HG03354 (cell line): Measurements from ENCODE around the gene OPN1MW2.
A peak's percentile ranks its signal among the peaks of the same experiment; 100 is the strongest.
"Not testable (repeated sequence)": the region's sequence is repeated elsewhere in the genome, so short reads cannot be mapped to it uniquely, and the experiment has no call there.

Source experiments
- ATAC-seq: cut with Tn5 transposase; IDR thresholded peaks from one replicate; pipeline ENCODE4 v1.9.1; 2021; ENCODE audit warnings: mild to moderate bottlenecking; ENCODE audit not compliant: unreplicated experiment, poor library complexity, severe bottlenecking

The OPN1MW2 gene

DNA sequence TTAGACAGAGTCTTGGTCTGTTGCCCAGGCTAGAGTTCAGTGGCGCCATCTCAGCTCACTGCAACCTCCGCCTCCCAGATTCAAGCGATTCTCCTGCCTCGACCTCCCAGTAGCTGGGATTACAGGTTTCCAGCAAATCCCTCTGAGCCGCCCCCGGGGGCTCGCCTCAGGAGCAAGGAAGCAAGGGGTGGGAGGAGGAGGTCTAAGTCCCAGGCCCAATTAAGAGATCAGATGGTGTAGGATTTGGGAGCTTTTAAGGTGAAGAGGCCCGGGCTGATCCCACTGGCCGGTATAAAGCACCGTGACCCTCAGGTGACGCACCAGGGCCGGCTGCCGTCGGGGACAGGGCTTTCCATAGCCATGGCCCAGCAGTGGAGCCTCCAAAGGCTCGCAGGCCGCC is at the start of gene OPN1MW2:
TSS of gene OPN1MW2 (plus strand) at position 301 of the 400 bp plus-strand sequence. CDS start at position 361, 60 bp downstream.
- not testable (repeated sequence) for ATAC-seq

DNA sequence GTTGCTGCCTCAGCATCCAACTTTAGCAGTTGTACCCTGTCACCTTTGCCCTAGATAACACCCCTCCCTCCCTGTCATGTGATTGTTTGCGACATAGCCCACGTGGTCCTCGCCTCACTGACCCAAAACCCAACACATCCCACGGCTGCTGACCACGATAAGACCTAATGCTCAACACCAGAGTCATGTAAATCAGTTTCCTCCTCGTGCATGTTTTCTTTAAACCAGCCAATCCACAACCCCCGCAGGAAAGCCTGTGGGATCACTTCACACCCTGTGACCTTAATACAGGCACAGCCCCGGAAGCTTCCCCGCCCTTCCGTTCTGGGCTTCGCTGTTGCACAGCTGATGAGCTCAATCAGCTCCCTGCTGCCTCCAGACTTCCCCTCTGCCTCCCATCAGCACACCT is 47.0 kb upstream of the OPN1MW2 start:
- peak; percentile 76 for ATAC-seq

DNA sequence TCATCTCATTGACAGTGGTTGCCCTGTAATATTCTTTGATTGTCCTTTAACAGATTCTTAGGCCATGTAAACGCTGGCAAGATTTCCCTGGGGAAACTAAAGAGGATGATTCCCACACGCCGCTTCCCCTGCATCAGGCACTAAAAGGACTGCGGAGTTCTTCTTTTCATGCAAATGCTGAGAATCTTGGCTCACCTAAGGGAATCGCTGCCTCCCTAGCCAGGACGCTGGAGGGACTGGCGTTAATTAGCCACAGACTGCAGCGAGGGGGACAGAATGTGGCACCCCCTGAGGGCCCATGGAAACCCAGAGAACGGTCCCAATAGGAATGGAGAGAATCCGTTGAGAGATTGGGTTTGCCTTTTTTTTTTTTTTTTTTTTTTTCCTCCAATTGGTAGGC is 45.2 kb upstream of the OPN1MW2 start:
- not testable (repeated sequence) for ATAC-seq

DNA sequence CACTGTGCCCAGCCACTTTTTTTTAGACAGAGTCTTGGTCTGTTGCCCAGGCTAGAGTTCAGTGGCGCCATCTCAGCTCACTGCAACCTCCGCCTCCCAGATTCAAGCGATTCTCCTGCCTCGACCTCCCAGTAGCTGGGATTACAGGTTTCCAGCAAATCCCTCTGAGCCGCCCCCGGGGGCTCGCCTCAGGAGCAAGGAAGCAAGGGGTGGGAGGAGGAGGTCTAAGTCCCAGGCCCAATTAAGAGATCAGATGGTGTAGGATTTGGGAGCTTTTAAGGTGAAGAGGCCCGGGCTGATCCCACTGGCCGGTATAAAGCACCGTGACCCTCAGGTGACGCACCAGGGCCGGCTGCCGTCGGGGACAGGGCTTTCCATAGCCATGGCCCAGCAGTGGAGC is 37.3 kb upstream of the OPN1MW2 start, which contains the start of gene OPN1MW:
TSS of gene OPN1MW (plus strand) at position 301 of the 400 bp plus-strand sequence. CDS start at position 383, 82 bp downstream.
- ATAC-seq = not testable (repeated sequence)

DNA sequence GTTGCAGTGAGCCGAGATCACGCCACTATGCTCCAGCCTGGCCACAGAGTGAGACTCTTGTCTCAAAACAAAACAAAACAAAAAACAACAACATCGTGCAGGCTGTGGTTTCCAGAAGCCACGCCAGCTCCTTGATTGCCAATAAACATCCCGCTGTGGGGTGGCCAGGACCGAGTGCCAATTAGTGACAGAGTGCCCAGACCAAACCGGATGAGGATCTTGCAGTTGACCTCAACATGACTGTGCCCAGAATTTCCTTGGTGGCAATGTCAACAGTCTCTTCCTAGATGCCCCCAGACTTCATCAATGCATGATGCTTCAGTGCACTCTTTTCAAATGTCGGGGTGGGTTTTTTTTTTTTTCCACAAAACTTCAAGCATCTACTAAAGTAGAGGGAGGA is 35.8 kb upstream of the OPN1MW2 start:
- not testable (repeated sequence) for ATAC-seq

DNA sequence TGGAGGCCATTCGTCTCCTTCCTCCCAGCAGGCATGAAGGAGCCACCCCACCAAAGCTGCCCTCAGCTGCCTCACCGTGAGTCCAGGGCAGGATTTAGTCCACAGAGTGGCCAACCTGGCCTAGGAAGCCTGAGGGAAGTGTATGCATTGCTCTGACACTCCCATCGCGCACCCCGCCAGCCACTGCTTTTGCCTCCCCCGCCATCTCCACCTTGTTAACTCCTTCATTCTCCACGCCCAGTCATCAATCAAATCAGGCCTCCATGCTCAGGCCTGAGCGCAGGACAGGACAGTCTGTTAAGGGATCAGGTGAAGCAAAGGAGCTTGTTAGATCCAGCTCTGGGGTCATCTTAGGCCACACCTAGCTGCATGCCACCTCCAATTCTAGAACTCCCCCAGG is 26.7 kb upstream of the OPN1MW2 start:
- not testable (repeated sequence) for ATAC-seq

DNA sequence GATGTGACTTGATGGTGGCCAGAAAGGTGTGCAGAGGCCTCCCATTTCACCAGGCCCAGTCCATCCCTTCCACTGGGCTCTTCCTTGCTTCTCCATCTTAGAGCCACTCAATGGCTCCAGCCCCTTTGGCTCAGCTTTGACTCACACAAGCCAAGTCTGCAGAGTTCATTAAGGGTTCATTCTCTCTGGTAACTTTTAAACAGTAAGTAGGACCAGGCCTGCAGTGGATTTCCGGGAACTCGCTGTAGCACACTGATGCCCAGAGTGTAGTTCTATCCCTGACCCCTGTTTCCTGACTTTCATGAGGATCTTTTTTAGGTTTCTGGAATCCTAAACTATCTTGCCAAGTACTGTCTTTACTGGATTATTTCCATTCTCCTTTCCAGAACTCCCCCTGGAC is 25.2 kb upstream of the OPN1MW2 start:
- ATAC-seq = not testable (repeated sequence)

DNA sequence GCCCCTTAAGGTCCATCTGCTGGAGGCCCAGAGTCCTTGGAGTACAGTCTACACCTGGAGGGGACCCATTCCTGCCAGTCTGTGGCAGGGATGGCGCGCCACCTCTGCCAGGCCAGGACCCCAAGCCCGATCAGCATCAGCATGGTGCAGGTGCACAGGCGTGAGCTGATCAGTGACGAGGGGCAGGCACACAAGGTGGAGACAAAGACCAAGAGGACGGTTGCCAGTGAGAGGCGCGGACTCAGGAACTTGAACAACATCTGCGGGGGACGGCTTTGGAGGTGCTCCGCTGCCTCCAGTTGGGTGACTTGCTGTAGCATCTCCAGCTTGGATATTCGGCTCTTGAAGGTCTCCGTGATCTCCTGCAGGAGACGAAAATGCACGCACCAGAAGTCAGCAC is 23.1 kb upstream of the OPN1MW2 start:
- not testable (repeated sequence) for ATAC-seq

DNA sequence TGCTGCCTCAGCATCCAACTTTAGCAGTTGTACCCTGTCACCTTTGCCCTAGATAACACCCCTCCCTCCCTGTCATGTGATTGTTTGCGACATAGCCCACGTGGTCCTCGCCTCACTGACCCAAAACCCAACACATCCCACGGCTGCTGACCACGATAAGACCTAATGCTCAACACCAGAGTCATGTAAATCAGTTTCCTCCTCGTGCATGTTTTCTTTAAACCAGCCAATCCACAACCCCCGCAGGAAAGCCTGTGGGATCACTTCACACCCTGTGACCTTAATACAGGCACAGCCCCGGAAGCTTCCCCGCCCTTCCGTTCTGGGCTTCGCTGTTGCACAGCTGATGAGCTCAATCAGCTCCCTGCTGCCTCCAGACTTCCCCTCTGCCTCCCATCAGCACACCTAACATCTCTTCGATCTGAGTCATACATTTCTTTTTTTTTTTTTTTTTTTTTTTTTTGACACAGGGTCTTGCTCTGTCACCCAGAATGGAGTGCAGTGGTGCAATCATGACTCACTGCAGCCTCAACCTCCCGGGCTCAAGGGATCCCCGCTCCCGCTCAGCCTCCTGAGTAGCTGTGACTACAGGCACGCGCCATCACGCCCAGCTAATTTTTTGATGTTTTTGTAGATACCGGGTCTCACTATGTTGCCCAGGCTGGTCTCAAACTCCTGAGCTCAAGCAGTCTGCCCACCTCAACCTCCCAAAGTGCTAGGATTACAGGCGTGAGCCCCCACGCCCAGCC is 9.7 kb upstream of the OPN1MW2 start:
- ATAC-seq = peak; percentile 78

DNA sequence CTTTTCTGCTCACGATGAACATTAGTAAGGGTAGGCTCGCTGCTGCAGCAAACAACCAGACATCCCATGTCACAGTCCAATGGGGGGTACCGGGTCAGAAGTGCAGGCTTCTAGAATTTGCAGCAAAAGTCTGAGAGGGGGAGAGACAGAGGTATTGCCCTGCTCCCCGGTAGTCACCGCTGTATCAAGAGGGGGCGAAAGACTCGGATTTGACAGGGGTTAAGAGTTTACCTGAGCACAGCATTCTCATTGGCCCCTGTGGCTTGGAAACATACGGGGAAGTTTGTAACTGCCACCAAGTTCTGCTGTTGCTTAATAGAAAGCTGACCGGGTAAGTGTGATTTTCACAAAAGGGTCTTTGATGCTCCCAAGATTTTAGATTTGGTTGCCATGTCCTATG is 8.5 kb upstream of the OPN1MW2 start:
- ATAC-seq = not testable (repeated sequence)

DNA sequence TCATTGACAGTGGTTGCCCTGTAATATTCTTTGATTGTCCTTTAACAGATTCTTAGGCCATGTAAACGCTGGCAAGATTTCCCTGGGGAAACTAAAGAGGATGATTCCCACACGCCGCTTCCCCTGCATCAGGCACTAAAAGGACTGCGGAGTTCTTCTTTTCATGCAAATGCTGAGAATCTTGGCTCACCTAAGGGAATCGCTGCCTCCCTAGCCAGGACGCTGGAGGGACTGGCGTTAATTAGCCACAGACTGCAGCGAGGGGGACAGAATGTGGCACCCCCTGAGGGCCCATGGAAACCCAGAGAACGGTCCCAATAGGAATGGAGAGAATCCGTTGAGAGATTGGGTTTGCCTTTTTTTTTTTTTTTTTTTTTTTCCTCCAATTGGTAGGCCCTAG is 8.1 kb upstream of the OPN1MW2 start:
- ATAC-seq = not testable (repeated sequence)

DNA sequence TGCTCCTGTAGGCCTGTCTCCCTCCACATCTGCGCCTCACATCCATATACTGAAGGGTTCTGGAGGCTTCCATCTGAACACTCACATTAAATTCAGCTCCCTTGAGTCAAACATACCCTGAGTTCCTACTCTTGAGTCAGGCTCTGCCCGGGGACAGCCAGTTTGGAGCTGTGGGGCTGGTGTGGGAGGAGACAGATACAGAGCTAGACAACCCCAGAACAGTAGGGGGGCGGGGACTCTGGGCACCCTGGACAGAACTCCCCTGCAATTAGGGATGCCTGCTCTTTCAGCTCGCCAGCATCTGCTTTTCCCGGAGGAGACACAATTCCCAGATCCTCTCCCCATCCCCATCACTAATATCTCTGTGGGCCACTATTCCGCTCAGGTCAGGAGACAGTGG is 5.7 kb downstream of the OPN1MW2 start:
- not testable (repeated sequence) for ATAC-seq

DNA sequence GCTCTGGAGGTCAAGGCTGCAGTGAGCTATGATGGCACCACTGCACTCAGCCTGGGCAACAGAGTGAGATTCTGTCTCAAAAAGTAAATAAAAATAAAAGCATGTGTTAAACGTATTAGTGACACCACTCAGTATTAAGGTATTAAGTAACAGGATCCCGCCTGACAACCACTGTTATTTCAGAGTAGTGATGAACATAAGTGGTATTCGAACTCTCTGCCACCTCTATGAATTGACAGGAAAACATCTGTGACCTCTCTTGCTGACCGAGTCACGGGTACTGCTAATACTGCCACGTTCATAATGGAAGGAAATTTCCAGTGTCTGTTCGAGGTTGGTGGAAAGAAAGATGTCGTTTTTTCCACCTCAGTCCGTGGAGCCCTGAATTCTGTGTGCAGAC is 7.2 kb downstream of the OPN1MW2 start:
- ATAC-seq = not testable (repeated sequence)

DNA sequence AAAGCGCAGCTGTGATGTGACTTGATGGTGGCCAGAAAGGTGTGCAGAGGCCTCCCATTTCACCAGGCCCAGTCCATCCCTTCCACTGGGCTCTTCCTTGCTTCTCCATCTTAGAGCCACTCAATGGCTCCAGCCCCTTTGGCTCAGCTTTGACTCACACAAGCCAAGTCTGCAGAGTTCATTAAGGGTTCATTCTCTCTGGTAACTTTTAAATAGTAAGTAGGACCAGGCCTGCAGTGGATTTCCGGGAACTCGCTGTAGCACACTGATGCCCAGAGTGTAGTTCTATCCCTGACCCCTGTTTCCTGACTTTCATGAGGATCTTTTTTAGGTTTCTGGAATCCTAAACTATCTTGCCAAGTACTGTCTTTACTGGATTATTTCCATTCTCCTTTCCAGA is 11.9 kb downstream of the OPN1MW2 start:
- not testable (repeated sequence) for ATAC-seq

DNA sequence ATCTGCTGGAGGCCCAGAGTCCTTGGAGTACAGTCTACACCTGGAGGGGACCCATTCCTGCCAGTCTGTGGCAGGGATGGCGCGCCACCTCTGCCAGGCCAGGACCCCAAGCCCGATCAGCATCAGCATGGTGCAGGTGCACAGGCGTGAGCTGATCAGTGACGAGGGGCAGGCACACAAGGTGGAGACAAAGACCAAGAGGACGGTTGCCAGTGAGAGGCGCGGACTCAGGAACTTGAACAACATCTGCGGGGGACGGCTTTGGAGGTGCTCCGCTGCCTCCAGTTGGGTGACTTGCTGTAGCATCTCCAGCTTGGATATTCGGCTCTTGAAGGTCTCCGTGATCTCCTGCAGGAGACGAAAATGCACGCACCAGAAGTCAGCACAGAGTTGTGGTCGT is 14.1 kb downstream of the OPN1MW2 start:
- ATAC-seq = not testable (repeated sequence)

DNA sequence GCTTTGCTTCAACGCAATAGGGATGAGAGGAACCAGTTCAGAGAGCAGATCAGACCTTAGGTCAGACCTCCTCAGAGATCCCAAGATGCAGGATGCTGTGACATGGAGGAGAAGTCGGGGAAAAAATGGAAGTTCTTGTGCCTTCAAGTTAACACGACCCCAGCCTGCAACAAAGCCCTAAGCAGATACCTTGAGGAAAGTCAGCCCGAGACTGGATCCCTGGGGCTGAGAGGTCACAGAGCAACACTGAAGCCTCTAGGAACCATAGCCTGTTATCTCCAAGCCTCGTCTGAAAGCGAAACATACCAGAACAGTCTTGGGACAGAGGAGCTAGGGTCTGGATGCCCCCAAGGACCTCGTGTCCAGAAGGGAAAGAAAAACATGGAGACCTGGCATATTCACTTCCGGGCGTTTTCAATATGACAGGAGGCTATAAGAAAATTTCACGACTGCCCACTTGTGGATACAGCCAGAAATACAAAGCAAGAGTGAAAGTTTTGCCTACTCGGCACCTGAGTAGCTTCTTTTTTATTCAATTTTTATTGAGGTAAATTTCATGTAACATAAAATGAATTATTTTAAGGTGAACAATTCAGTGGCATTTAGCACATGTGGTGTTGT is 19.5 kb downstream of the OPN1MW2 start:
- ATAC-seq = not testable (repeated sequence)

DNA sequence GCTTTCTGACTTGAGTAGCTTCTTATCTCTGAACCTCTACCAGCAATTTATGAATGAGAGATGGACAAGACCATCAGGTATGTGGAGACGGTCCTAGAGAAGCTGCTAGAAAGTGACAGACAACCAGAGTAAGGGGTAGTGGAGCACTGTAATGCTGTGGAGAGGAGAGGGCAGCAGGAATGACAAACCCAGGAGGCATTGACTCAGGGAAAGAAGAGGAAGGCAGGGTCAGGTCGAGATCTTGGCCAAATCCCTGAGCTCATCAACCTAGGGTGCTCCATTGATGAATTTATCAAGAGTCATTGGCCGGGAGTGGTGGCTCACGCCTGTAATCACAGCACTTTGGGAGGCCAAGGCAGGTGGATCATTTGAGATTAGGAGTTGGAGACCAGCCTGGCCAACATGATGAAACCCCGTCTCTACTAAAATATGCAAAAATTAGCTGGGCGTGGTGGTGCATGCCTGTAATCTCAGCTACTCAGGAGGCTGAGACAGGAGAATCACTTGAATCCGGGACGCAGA is 20.5 kb downstream of the OPN1MW2 start:
- not testable (repeated sequence) for ATAC-seq

DNA sequence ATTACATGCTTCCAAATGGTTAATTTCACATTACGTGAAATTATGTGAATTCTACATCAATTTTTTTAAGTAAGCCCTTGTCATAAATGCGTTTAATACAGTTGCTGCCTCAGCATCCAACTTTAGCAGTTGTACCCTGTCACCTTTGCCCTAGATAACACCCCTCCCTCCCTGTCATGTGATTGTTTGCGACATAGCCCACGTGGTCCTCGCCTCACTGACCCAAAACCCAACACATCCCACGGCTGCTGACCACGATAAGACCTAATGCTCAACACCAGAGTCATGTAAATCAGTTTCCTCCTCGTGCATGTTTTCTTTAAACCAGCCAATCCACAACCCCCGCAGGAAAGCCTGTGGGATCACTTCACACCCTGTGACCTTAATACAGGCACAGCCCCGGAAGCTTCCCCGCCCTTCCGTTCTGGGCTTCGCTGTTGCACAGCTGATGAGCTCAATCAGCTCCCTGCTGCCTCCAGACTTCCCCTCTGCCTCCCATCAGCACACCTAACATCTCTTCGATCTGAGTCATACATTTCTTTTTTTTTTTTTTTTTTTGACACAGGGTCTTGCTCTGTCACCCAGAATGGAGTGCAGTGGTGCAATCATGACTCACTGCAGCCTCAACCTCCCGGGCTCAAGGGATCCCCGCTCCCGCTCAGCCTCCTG is 28.0 kb downstream of the OPN1MW2 start:
- not testable (repeated sequence) for ATAC-seq

DNA sequence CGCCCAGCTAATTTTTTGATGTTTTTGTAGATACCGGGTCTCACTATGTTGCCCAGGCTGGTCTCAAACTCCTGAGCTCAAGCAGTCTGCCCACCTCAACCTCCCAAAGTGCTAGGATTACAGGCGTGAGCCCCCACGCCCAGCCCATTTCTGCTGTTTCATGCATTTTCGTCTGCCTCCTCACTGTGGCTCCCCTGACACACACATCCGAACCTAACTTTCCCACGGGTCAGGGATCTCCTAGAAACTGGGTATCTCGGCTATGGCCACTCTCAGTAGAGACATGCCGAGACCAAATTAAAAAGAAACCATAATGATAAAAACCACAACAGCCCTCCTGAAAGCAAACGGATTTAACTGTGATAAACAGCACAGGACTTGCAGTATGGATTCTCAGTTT is 28.5 kb downstream of the OPN1MW2 start:
- not testable (repeated sequence) for ATAC-seq

DNA sequence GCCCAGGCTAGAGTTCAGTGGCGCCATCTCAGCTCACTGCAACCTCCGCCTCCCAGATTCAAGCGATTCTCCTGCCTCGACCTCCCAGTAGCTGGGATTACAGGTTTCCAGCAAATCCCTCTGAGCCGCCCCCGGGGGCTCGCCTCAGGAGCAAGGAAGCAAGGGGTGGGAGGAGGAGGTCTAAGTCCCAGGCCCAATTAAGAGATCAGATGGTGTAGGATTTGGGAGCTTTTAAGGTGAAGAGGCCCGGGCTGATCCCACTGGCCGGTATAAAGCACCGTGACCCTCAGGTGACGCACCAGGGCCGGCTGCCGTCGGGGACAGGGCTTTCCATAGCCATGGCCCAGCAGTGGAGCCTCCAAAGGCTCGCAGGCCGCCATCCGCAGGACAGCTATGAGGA is 37.7 kb downstream of the OPN1MW2 start, which contains the start of gene OPN1MW3:
TSS of gene OPN1MW3 (plus strand) at position 301 of the 400 bp plus-strand sequence. CDS start at position 339, 38 bp downstream.
- ATAC-seq = not testable (repeated sequence)
